OCI-LY7 (cell line): ENCODE measurements around the gene MSH3. TPM values are rescaled to one million over a fixed set of nuclear protein-coding genes. Genes with fewer than 3 reads are reported as not detected.
"Not testable (repeated sequence)": the region's sequence is repeated elsewhere in the genome, so short reads cannot be mapped to it uniquely, and the experiment has no call there.

ENCODE experiments used
- BruUV-seq: library from RNA; stranded (reverse); fragments of 400-500 nt; replicated peaks from 2 replicates; lab custom pipeline; 2021; lab: Mats Ljungman, UMichigan
- CTCF ChIA-PET: fragments of 300-600 bp; sonication (Branson Sonifier 250); formaldehyde crosslinking; loops from one replicate; lab custom pipeline; 2022; ENCODE audit warnings: antibody characterized with exemption; ENCODE audit not compliant: unreplicated experiment; lab: Charles Lee
- POLR2A ChIA-PET: fragments of 300-600 bp; sonication (Branson Sonifier 250); formaldehyde crosslinking; loops from one replicate; lab custom pipeline; 2022; ENCODE audit warnings: antibody characterized with exemption; lab: Charles Lee
- DNase-seq: peaks from one replicate; pipeline ENCODE4 v3.0.0-alpha.2; 2015; ENCODE audit warnings: low spot score
- H2AFZ ChIP-seq: fragments of 200-600 bp; sonication (generic), shearing (Covaris generic); 2 replicates; pipeline ENCODE4 v1.6.1; 2014; ENCODE audit warnings: mild to moderate bottlenecking, antibody characterized with exemption, low read length, moderate library complexity
- H3K27ac ChIP-seq: fragments of 200-600 bp; sonication (generic); 2 replicates; pipeline ENCODE4 v1.5.1; 2014; ENCODE audit warnings: mixed run types, low read depth, mild to moderate bottlenecking, moderate library complexity, low read length, inconsistent platforms; ENCODE audit not compliant: poor library complexity, severe bottlenecking
- H3K36me3 ChIP-seq: fragments of 200-600 bp; sonication (generic); 2 replicates; pipeline ENCODE4 v1.6.1; 2014; ENCODE audit warnings: mild to moderate bottlenecking, antibody characterized with exemption, low read length, moderate library complexity, mixed read lengths; ENCODE audit not compliant: insufficient read depth
- H3K4me1 ChIP-seq: fragments of 200-600 bp; sonication (generic); 2 replicates; pipeline ENCODE4 v1.5.1; 2014; ENCODE audit warnings: mild to moderate bottlenecking, low read length; ENCODE audit not compliant: insufficient read depth, poor library complexity, severe bottlenecking
- H3K4me2 ChIP-seq: fragments of 200-600 bp; sonication (generic); 2 replicates; pipeline ENCODE4 v1.6.1; 2014; ENCODE audit warnings: mild to moderate bottlenecking, low read length
- H3K4me3 ChIP-seq: fragments of 200-600 bp; sonication (generic); 2 replicates; pipeline ENCODE4 v1.5.1; 2014; ENCODE audit warnings: mild to moderate bottlenecking, low read depth, low read length; ENCODE audit not compliant: poor library complexity, severe bottlenecking
- H3K79me2 ChIP-seq: fragments of 200-600 bp; sonication (generic); 2 replicates; pipeline ENCODE4 v1.6.1; 2016; ENCODE audit warnings: low read depth, mild to moderate bottlenecking, low read length, moderate library complexity, mixed read lengths; ENCODE audit not compliant: insufficient read depth
- H3K9me2 ChIP-seq: fragments of 200-600 bp; sonication (generic); 2 replicates; pipeline ENCODE4 v1.6.1; 2016; ENCODE audit warnings: mild to moderate bottlenecking, low read length, mixed read lengths; ENCODE audit not compliant: insufficient read depth
- H3K9me3 ChIP-seq: fragments of 200-600 bp; sonication (generic); 2 replicates; pipeline ENCODE4 v1.6.1; 2014; ENCODE audit warnings: mild to moderate bottlenecking, mixed run types, low read length, mixed read lengths
- H4K20me1 ChIP-seq: fragments of 200-600 bp; sonication (generic); 2 replicates; pipeline ENCODE4 v1.6.1; 2014; ENCODE audit warnings: mild to moderate bottlenecking, antibody characterized with exemption, low read length, moderate library complexity, mixed read lengths; ENCODE audit not compliant: insufficient read depth
- EZH2phosphoT487 ChIP-seq: fragments of 200-600 bp; sonication (generic); IDR thresholded peaks from 2 replicates; pipeline ENCODE4 v1.6.1; 2018; ENCODE audit warnings: low read depth, borderline replicate concordance, mild to moderate bottlenecking, mixed run types, antibody characterized with exemption, low read length, moderate library complexity, mixed read lengths
- intact Hi-C: fragments of 100-400 bp; cut with micrococcal nuclease; formaldehyde crosslinking; loops from one replicate; pipeline ENCODE4 v1.10.0; 2022; ENCODE audit not compliant: unreplicated experiment
- total RNA-seq, 2 experiments: library from RNA; depleted of rRNA in 1 of 2; stranded (reverse); fragments of >200 nt in 1 of 2; shearing (Covaris generic) in 1 of 2; gene quantifications; 2 replicates each; pipeline ENCODE4 v1.2.3, GENCODE V29; 2014 to 2022
- TF ChIP-seq, protein P1 (sequence below): fragments of 200-600 bp; sonication (generic); conservative IDR thresholded peaks from 2 replicates; pipeline ENCODE4 v1.5.1; 2014; ENCODE audit warnings: mild to moderate bottlenecking, antibody characterized with exemption, low read length, moderate library complexity, mixed read lengths

Gene MSH3
- total RNA-seq, 2 experiments from 2014 or later, result 15.4 to 28.3 TPM

DNA sequence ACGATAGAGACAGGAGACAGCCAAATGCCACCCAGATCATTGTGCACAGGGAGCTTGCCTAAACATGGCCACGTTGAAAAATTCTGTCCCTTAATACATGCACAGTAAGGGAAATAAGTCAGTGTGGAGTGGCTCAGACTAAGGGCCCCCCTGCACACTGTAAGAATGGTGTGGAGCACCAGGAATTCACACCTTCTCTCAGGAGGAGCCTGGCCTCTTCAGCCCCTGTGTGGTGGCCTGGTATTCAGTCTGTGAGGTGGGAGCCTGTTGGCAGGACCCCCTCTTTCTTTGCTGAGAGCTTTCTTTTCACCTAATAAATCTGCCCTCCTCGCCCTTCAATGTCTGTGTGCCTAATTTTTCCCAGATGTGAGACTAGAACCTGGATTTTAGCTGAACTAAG, 239.6 kb downstream of the MSH3 start:
- CTCF ChIA-PET, result no interaction called here
- intact Hi-C loops, result no loop called here

DNA sequence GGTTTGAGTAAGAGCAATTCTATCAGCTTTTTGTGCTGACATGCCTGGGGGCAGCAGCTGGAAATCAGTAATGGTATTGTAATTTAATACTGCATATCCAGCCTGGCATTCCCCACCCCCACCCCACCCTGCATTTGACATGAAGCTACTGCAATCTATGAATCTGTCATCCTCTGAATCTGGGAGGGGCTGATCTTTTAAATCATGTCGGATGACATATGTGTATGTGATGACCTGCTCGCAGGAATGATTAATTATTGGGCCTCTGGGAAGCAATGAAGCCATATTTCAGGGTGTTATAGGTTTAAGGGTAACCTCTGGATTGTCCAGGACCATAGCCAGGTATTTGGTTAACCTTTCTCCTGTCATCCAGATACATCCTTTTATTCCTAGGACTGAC, 241.1 kb downstream of the MSH3 start:
- ChIA-PET CTCF (no interaction called here), POLR2A (no interaction called here)
- no TSS peak for BruUV-seq
- H3K79me2 ChIP-seq, result no peaks in the 10 kb centered on the region
- H3K9me3 ChIP-seq, result no peaks in the 10 kb centered on the region
- no peak for TF ChIP-seq EZH2phosphoT487
- TF ChIP-seq, protein P1, sequence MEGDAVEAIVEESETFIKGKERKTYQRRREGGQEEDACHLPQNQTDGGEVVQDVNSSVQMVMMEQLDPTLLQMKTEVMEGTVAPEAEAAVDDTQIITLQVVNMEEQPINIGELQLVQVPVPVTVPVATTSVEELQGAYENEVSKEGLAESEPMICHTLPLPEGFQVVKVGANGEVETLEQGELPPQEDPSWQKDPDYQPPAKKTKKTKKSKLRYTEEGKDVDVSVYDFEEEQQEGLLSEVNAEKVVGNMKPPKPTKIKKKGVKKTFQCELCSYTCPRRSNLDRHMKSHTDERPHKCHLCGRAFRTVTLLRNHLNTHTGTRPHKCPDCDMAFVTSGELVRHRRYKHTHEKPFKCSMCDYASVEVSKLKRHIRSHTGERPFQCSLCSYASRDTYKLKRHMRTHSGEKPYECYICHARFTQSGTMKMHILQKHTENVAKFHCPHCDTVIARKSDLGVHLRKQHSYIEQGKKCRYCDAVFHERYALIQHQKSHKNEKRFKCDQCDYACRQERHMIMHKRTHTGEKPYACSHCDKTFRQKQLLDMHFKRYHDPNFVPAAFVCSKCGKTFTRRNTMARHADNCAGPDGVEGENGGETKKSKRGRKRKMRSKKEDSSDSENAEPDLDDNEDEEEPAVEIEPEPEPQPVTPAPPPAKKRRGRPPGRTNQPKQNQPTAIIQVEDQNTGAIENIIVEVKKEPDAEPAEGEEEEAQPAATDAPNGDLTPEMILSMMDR, result no peak
- no peak overlapping the region for H2AFZ ChIP-seq
- no peak overlapping the region for H3K4me2 ChIP-seq
- intact Hi-C loops, result no loop called here
- H3K4me1 ChIP-seq, result no peaks in the 10 kb centered on the region
- H3K27ac ChIP-seq, result no peak overlapping the region
- peaks cover 6% of the 10 kb centered on the region for H3K36me3 ChIP-seq
- H3K4me3 ChIP-seq, result no peak overlapping the region
- H3K9me2 ChIP-seq, result no peaks in the 10 kb centered on the region
- H4K20me1 ChIP-seq, result no peaks in the 10 kb centered on the region
- DNase-seq, result no peak

More for the DNA sequence above, 239.6 kb downstream of the MSH3 start:
- Histone ChIP-seq H3K79me2 (no peaks in the 10 kb centered on the region), H4K20me1 (no peaks in the 10 kb centered on the region), H2AFZ (no peak overlapping the region), H3K9me2 (no peaks in the 10 kb centered on the region), H3K4me3 (no peak overlapping the region), H3K9me3 (no peaks in the 10 kb centered on the region), H3K4me2 (no peak overlapping the region), H3K36me3 (peaks cover 9% of the 10 kb centered on the region), H3K4me1 (no peaks in the 10 kb centered on the region), H3K27ac (no peak overlapping the region)
- BruUV-seq, result no TSS peak
- no peak for DNase-seq
- POLR2A ChIA-PET, result interaction anchor here (0.6 kb wide), 2 partner anchors 49 to 340 kb away, joined by 3 to 7 read pairs; no protein-coding TSS in a partner anchor
- no peak for TF ChIP-seq EZH2phosphoT487
- TF ChIP-seq, protein P1, result no peak

DNA sequence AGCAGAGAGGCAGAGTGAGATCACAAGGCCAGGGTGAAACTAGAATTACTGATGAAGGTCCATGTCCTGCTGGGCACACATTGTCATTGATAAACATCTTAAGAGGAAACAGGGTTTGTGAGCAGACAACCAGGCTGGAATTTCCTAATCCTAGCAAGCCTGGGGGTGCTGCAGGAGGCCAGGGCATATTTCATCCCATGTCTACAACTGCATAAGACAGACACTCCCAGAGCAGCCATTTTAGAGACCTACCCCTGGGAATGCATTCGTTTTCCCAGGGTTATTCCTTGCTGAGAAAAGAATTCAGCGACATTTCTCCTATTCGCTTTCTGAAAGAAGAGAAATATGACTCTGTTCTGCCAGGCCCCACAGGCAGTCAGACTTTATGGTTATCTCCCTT, 248.2 kb downstream of the MSH3 start:
- H3K4me1 ChIP-seq, intact Hi-C loops, H4K20me1 ChIP-seq, BruUV-seq, H3K27ac ChIP-seq, H3K36me3 ChIP-seq, H3K9me3 ChIP-seq, CTCF ChIA-PET, H3K9me2 ChIP-seq, H3K4me3 ChIP-seq, H3K4me2 ChIP-seq, DNase-seq, POLR2A ChIA-PET, H2AFZ ChIP-seq, H3K79me2 ChIP-seq: not testable (repeated sequence)
